Stimulated activated CD4-positive, alpha-beta T cell treated with anti-CD3 and anti-CD28 coated beads, Interleukin-1b, Interleukin-23, amount 100 ng/mL, for 1 hour (primary cell): ENCODE results near the gene IRF7.
A peak's percentile ranks its signal among the peaks of the same experiment; 100 is the strongest.
"Not testable (repeated sequence)": the region's sequence is repeated elsewhere in the genome, so short reads cannot be mapped to it uniquely, and the experiment has no call there.

ENCODE experiments used
- DNase-seq, 2 donors: peaks; one replicate each; pipeline ENCODE4 v3.0.0-alpha.2; 2020; ENCODE audit warnings: low read depth in 2 of 2

Gene IRF7

GRCh38 chr11:615504-616319, at the start of gene IRF7:
Gene IRF7 (minus strand): TSS chr11:615950. CDS start chr11:615364, 586 bp downstream.
- peak; percentile 59 to 62 for DNase-seq

DNA sequence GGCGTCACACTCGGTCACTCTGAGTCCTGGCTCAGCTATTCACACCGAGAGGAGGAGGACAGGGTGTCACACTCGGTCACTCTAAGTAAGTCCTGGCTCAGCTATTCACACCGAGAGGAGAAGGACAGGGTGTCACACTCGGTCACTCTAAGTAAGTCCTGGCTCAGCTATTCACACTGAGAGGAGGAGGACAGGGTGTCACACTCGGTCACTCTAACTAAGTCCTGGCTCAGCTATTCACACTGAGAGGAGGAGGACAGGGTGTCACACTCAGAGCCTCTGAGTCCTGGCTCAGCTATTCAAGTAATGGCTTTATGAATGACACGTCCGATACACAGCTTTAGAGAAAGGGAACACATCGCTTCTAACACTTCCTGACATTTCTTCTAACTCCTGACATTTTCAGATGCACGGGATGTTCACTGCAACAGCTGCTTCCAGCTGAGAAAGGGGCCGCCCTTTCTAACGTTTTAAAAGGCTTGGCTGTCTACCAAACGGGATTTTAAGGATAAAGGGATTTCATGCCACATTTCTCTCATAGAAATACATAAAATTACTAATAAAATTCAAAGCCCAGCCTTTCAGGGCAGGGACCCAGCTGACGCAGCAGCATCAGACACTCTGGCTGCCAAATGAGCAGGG, 49.4 kb upstream of the IRF7 start:
- no peak for DNase-seq

GRCh38 chr11:662689-663274, 47.0 kb upstream of the IRF7 start:
- DNase-seq: peak in 1 of 2 donors; percentile 14

- DNase-seq: no peak
These were observed 45.1 kb upstream of the IRF7 start for GRCh38 chr11:660681-661444.

GRCh38 chr11:660281-660680, 44.5 kb upstream of the IRF7 start:
- DNase-seq: no peak

DNA sequence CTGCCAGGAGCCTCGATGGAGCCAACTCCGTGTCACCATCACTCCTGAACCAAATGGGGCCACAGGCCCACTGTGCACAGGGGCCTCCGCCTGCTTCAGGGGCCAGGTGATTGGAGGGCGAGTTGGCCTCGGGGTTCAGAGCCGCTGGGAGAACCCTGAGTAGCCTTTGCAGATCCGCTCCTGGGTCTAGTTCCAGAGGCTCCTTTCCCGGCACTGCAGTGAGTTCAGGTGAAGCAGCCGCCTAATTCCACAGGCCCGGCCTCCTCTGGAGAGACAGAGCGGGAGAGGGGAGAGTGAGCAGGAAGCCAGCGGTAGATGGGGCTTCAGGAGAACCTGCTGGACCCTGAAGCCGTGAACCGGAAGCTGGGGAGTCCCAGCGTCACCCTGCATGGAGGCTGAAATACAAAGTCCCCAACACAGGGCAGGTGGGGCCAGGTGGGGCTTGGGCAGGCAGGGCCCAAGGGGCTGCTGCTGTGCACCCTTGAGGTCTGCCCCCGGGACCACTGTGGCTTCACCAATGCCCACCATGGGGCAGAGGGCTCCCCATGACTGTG, 43.9 kb upstream of the IRF7 start:
- no peak for DNase-seq

DNA sequence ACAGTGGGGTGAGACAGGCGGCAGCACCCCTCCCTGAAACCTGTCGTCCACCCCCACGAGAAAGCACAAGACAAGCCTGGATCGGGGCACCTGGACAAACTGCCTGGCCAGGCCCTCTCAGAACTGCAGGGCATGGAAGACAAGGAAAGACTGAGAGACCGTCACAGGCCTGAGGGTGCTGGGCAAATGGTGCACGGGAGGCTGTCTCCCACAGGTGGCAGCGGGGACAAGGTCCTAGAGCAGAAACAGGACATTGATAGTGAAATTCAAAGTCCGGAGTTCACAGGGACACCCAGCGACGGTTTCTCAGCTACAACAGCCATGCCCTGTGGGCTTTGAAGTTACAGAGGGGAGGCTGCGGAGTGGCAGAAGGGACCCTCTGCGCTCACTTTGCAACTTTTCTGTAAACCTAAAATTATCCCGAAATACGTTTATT, 42.0 kb upstream of the IRF7 start:
- no peak for DNase-seq

GRCh38 chr11:656866-657265, 41.1 kb upstream of the IRF7 start:
- no peak for DNase-seq

GRCh38 chr11:656426-656825, 40.7 kb upstream of the IRF7 start:
- no peak for DNase-seq

GRCh38 chr11:655036-655726, 39.4 kb upstream of the IRF7 start:
- DNase-seq: no peak

GRCh38 chr11:654444-654843, 38.7 kb upstream of the IRF7 start:
- DNase-seq: not testable (repeated sequence)

DNA sequence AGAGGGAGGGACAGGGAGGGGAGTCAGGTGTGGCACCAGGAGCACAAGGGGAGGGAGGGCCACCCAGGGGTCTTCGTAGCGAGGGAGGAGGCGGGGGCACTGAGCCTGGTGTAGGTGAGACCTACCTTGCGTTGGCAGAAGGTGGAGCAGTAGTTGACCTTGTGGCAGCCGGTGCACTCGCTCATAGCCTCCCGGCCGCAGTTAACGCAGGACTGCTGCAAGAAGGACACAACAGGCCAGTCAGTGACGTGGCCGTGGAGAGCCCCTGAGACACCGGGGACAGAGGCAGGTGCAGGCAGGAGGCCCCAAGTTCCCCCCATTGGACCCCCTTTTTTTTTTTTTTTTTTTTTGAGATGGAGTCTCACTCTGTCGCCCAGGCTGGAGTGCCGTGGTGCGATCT, 38.1 kb upstream of the IRF7 start:
- no peak for DNase-seq

DNA sequence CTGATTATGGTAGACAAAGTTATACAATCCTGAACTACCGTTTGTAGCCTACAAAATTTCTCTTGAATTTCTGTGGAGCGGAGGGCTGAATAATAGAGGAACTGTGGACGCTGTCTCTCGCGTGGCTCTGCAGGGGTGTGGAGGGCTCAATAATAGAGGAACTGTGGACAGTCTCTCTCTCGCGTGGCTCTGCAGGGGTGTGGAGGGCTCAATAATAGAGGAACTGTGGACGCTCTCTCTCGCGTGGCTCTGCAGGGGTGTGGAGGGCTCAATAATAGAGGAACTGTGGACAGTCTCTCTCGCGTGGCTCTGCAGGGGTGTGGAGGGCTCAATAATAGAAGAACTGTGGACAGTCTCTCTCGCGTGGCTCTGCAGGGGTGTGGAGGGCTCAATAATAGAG, 37.4 kb upstream of the IRF7 start:
- DNase-seq: not testable (repeated sequence)

DNA sequence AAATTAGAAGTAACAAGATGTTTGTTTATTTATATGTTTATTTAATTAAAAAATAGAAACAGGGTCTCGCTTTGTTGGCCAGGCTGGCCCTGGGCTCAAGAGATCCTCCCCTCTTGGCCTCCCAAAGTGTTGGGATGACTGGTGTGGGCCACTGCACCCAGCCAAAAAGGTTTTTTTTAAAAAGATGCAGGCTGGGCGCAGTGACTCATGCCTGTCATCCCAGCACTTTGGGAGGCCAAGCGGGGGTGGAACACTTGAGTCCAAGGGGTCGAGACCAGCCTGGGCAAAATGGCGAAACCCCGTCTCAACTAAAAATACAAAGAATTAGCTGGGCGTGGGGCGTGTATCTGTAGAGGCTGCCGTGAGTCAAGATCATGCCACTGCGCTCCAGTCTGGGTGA, 34.7 kb upstream of the IRF7 start:
- no peak for DNase-seq

DNA sequence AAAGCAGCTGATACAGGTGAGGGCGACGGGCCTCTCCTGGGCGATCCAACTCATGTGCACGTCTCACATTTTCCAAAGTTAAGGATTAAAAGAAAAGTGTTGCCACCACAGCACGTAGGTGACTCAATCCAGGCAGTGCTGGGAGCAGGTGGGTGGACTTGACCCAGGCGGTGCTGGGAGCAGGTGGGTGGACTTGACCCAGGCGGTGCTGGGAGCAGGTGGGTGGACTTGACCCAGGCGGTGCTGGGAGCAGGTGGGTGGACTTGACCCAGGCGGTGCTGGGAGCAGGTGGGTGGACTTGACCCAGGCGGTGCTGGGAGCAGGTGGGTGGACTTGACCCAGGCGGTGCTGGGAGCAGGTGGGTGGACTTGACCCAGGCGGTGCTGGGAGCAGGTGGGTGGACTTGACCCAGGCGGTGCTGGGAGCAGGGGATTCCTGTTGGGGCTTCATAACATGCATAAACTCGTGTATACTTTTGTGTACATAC, 32.0 kb upstream of the IRF7 start:
- not testable (repeated sequence) for DNase-seq

- DNase-seq: no peak
These were observed 30.5 kb upstream of the IRF7 start for GRCh38 chr11:646214-646613.

- DNase-seq: no peak
These were observed 29.8 kb upstream of the IRF7 start for GRCh38 chr11:645536-645935.

GRCh38 chr11:643849-644738, 28.3 kb upstream of the IRF7 start:
- no peak for DNase-seq

DNA sequence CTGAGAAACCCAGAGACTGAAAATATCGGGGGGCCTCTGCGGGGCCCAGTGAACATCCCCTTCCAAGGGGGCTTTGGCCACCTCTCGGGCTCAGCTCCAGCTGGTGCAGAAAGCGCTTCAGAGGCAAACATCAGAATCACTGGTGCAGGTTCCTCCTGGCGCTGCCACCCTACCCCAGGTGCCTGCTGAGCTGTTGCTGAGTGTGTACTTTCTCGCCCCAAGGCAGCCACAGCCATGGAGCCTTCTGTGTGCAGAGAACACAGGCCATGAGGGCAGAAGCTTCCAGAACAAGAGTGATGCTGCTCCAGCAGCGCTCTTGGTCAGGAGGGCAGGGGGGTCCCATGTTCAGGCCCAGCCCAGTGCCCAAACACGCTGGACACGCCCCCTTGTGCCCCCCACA, 27.6 kb upstream of the IRF7 start:
- no peak for DNase-seq

GRCh38 chr11:641806-642370, 26.1 kb upstream of the IRF7 start:
- DNase-seq: no peak
